ENCODE measurements around the gene DCTN3. TPM values are rescaled to one million over a fixed set of nuclear protein-coding genes. Genes with fewer than 3 reads are reported as not detected.

Gene DCTN3
- total RNA-seq, 1 donor: 84.0 TPM

GRCh38 chr9:34611811-34612787, 8.2 kb downstream of the DCTN3 start, which contains the start of gene RPP25L:
Gene RPP25L (minus strand): TSS chr9:34612097. CDS start chr9:34611296, 801 bp downstream.
- Histone ChIP-seq H3K9me3 (ENCODE audit: low read depth, low read length) (no peaks in the 10 kb centered on the region), H3K4me2 (ENCODE audit: insufficient read depth, low read length) (peak within 1 kb of the TSS; percentile 83), H3K79me2 (ENCODE audit: insufficient read depth, low read length) (peaks cover 11% of the 10 kb centered on the region), H4K20me1 (ENCODE audit: insufficient read depth, low read length) (no peaks in the 10 kb centered on the region), H3K36me3 (ENCODE audit: insufficient read depth, low read length) (peaks cover 32% of the 10 kb centered on the region), H3K4me3 (ENCODE audit: insufficient read depth, low read length) (peak within 1 kb of the TSS; percentile 94), H3K4me1 (ENCODE audit: insufficient read depth, low read length) (peaks cover 12% of the 10 kb centered on the region), H3K27ac (ENCODE audit: low read depth, low read length) (peak within 1 kb of the TSS; percentile 85), H2AFZ (ENCODE audit: low read length) (peak within 1 kb of the TSS; percentile 96), H3K27me3 (ENCODE audit: insufficient read depth, low read length) (no peaks in the 10 kb centered on the region)
- peak; percentile 100 for DNase-seq (ENCODE audit: insufficient read length, low spot score, missing footprints)
- no peak for TF ChIP-seq CTCF (IDR thresholded peaks at IDR 0.05; ENCODE audit: extremely low read depth, low read depth, low read length)

- Histone ChIP-seq H3K4me3 (ENCODE audit: insufficient read depth, low read length) (peak overlapping the region; percentile 94), H3K4me1 (ENCODE audit: insufficient read depth, low read length) (peaks cover 12% of the 10 kb centered on the region), H3K27me3 (ENCODE audit: insufficient read depth, low read length) (no peaks in the 10 kb centered on the region), H3K36me3 (ENCODE audit: insufficient read depth, low read length) (peaks cover 24% of the 10 kb centered on the region), H3K79me2 (ENCODE audit: insufficient read depth, low read length) (peaks cover 11% of the 10 kb centered on the region), H3K4me2 (ENCODE audit: insufficient read depth, low read length) (peak overlapping the region; percentile 83), H3K9me3 (ENCODE audit: low read depth, low read length) (no peaks in the 10 kb centered on the region), H4K20me1 (ENCODE audit: insufficient read depth, low read length) (no peaks in the 10 kb centered on the region), H3K27ac (ENCODE audit: low read depth, low read length) (peak overlapping the region; percentile 85), H2AFZ (ENCODE audit: low read length) (peak overlapping the region; percentile 96)
- TF ChIP-seq CTCF (IDR thresholded peaks at IDR 0.05; ENCODE audit: extremely low read depth, low read depth, low read length): no peak
- DNase-seq (ENCODE audit: insufficient read length, low spot score, missing footprints): no peak
Observed at GRCh38 chr9:34611251-34611810, 9.0 kb downstream of the DCTN3 start.

- Histone ChIP-seq H4K20me1 (ENCODE audit: insufficient read depth, low read length) (no peaks in the 10 kb centered on the region), H3K79me2 (ENCODE audit: insufficient read depth, low read length) (peaks cover 11% of the 10 kb centered on the region), H3K27me3 (ENCODE audit: insufficient read depth, low read length) (no peaks in the 10 kb centered on the region), H3K36me3 (ENCODE audit: insufficient read depth, low read length) (peaks cover 17% of the 10 kb centered on the region), H3K9me3 (ENCODE audit: low read depth, low read length) (no peaks in the 10 kb centered on the region), H3K4me1 (ENCODE audit: insufficient read depth, low read length) (peaks cover 12% of the 10 kb centered on the region), H3K27ac (ENCODE audit: low read depth, low read length) (no peak overlapping the region), H2AFZ (ENCODE audit: low read length) (no peak overlapping the region), H3K4me2 (ENCODE audit: insufficient read depth, low read length) (peak overlapping the region; percentile 83), H3K4me3 (ENCODE audit: insufficient read depth, low read length) (peak overlapping the region; percentile 94)
- no peak for DNase-seq (ENCODE audit: insufficient read length, low spot score, missing footprints)
- no peak for TF ChIP-seq CTCF (IDR thresholded peaks at IDR 0.05; ENCODE audit: extremely low read depth, low read depth, low read length)
Observed at GRCh38 chr9:34610434-34611206, 9.7 kb downstream of the DCTN3 start.
